ENCODE results near the gene LRRTM4. TPM values are rescaled to one million over a fixed set of nuclear protein-coding genes. Genes with fewer than 3 reads are reported as not detected.

LRRTM4 gene
- total RNA-seq, 1 experiment from 2014 or later = 0.23 TPM

GRCh38 chr2:77294474-77294873, 227.7 kb downstream of the LRRTM4 start:
- no TSS peak for BruUV-seq (replicated peaks)
- no peaks in the 10 kb centered on the region for H3K27me3 ChIP-seq (ENCODE audit: control insufficient read depth, insufficient read depth, low read length)
- DNase-seq (ENCODE audit: low read depth, low spot score) (no peak), ATAC-seq (no peak)
- no peak overlapping the region for H3K4me3 ChIP-seq (ENCODE audit: low read depth in 2 of 2, low read length in 2 of 2)
- no peak overlapping the region for H3K27ac ChIP-seq (ENCODE audit: low read length)
- H3K4me1 ChIP-seq (ENCODE audit: control insufficient read depth, insufficient read depth, low read length) = no peaks in the 10 kb centered on the region
- no peak for TF ChIP-seq CTCF (IDR thresholded peaks at IDR 0.05)
- TF ChIP-seq TCF7L2 (IDR thresholded peaks at IDR 0.05; ENCODE audit: low read depth, low read length) = no peak
- no peak for TF ChIP-seq REST (IDR thresholded peaks at IDR 0.05; ENCODE audit: insufficient read depth in 1 of 2, low read depth in 2 of 2, low read length in 1 of 2)
- no peak for TF ChIP-seq SIN3A (IDR thresholded peaks at IDR 0.05; ENCODE audit: borderline replicate concordance, insufficient read depth, low read depth, low read length)
- TF ChIP-seq POLR2AphosphoS5 (IDR thresholded peaks at IDR 0.05; ENCODE audit: low read depth, low read length) = no peak
- in situ Hi-C loops (cut with HindIII; ENCODE audit: low pct_unique_long_range_greater_than_20kb, low sequenced_read_pairs) (no loop called here), intact Hi-C loops (cut with micrococcal nuclease; ENCODE audit: unreplicated experiment) (no loop called here)
- POLR2A ChIA-PET = no interaction called here
- H3K36me3 ChIP-seq (ENCODE audit: control insufficient read depth, insufficient read depth, low read length) = no peaks in the 10 kb centered on the region
- CTCF ChIA-PET = no interaction called here
- H3K9me3 ChIP-seq (ENCODE audit: control insufficient read depth, insufficient read depth, low read depth, low read length) = no peaks in the 10 kb centered on the region

DNA sequence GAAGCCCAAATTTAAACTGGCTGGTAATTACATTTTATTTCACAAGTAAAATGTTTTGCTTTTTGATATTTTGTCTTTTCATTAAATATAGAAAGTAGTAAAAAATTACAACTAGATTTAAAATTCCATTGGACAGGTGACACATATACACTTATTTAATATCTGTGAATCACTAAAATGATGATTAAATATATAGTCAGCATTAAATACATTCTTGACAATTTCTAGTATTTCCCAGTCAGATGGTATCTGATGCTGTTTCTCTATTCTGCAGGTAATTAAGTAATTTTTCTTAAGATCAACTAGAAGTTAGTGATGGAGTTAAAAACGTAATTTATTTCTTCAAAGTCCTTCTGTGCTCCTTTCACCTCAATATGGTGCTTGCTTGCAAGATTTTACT, 237.8 kb downstream of the LRRTM4 start:
- BruUV-seq (replicated peaks) = no TSS peak

More for the DNA sequence above, 237.8 kb downstream of the LRRTM4 start:
- H3K27ac ChIP-seq (ENCODE audit: low read length) = no peak overlapping the region
- intact Hi-C loops (cut with micrococcal nuclease; ENCODE audit: unreplicated experiment) (no loop called here), in situ Hi-C loops (cut with HindIII; ENCODE audit: low pct_unique_long_range_greater_than_20kb, low sequenced_read_pairs) (no loop called here)
- ATAC-seq (no peak), DNase-seq (ENCODE audit: low read depth, low spot score) (no peak)
- no peaks in the 10 kb centered on the region for H3K36me3 ChIP-seq (ENCODE audit: control insufficient read depth, insufficient read depth, low read length)
- no peaks in the 10 kb centered on the region for H3K4me1 ChIP-seq (ENCODE audit: control insufficient read depth, insufficient read depth, low read length)
- H3K27me3 ChIP-seq (ENCODE audit: control insufficient read depth, insufficient read depth, low read length) = no peaks in the 10 kb centered on the region
- TF ChIP-seq REST (IDR thresholded peaks at IDR 0.05; ENCODE audit: insufficient read depth in 1 of 2, low read depth in 2 of 2, low read length in 1 of 2) (no peak), TCF7L2 (IDR thresholded peaks at IDR 0.05; ENCODE audit: low read depth, low read length) (no peak), CTCF (IDR thresholded peaks at IDR 0.05) (no peak), POLR2AphosphoS5 (IDR thresholded peaks at IDR 0.05; ENCODE audit: low read depth, low read length) (no peak), SIN3A (IDR thresholded peaks at IDR 0.05; ENCODE audit: borderline replicate concordance, insufficient read depth, low read depth, low read length) (no peak)
- POLR2A ChIA-PET = no interaction called here
- CTCF ChIA-PET = no interaction called here
- H3K4me3 ChIP-seq (ENCODE audit: low read depth in 2 of 2, low read length in 2 of 2) = no peak overlapping the region
- no peaks in the 10 kb centered on the region for H3K9me3 ChIP-seq (ENCODE audit: control insufficient read depth, insufficient read depth, low read depth, low read length)
